GM12864 (cell line): ENCODE results near the gene TUBAL3.

ENCODE experiments used
- DNase-seq: peaks from one replicate; pipeline ENCODE4 v3.0.0-alpha.2; 2011; ENCODE audit warnings: low read depth
- H3K4me3 ChIP-seq: 2 replicates; pipeline ENCODE4 v1.5.1; 2011; ENCODE audit warnings: mild to moderate bottlenecking, low read depth, low read length, control low read depth
- CTCF ChIP-seq: IDR thresholded peaks from 2 replicates; pipeline ENCODE4 v1.5.1; 2011; ENCODE audit warnings: low read depth, mild to moderate bottlenecking, moderate library complexity, low read length, control low read depth, inconsistent platforms; ENCODE audit errors: missing control alignments

Gene TUBAL3

GRCh38 chr10:5355594-5356301, 48.9 kb downstream of the TUBAL3 start:
- H3K4me3 ChIP-seq = no peak overlapping the region
- DNase-seq = no peak
- TF ChIP-seq CTCF = no peak

- peak; percentile 7 for DNase-seq
- TF ChIP-seq CTCF = no peak
Measured at GRCh38 chr10:5354068-5354467, 50.6 kb downstream of the TUBAL3 start.

GRCh38 chr10:5349362-5349761, 55.3 kb downstream of the TUBAL3 start:
- no peak for DNase-seq
- H3K4me3 ChIP-seq = no peak overlapping the region
- TF ChIP-seq CTCF = no peak

More at GRCh38 chr10:5354068-5354467, 50.6 kb downstream of the TUBAL3 start:
- no peak overlapping the region for H3K4me3 ChIP-seq

- no peak for TF ChIP-seq CTCF
- H3K4me3 ChIP-seq = no peak overlapping the region
- DNase-seq = no peak
Measured at GRCh38 chr10:5346881-5347280, 57.7 kb downstream of the TUBAL3 start.

- TF ChIP-seq CTCF = no peak
- no peak for DNase-seq
- no peak overlapping the region for H3K4me3 ChIP-seq
Measured at GRCh38 chr10:5344746-5345145, 59.9 kb downstream of the TUBAL3 start.

GRCh38 chr10:5343979-5344378, 60.6 kb downstream of the TUBAL3 start:
- DNase-seq = no peak
- TF ChIP-seq CTCF = no peak
- no peak overlapping the region for H3K4me3 ChIP-seq

GRCh38 chr10:5343561-5343960, 61.1 kb downstream of the TUBAL3 start:
- DNase-seq = no peak
- H3K4me3 ChIP-seq = no peak overlapping the region
- TF ChIP-seq CTCF = peak; percentile 6
